ENCODE results near the gene MYBPHL.

Gene MYBPHL

GRCh38 chr1:109316506-109316905 lies 9.7 kb upstream of the MYBPHL start:
- ChIA-PET POLR2A (no interaction called here), CTCF (interaction anchor here (0.6 to 1.0 kb wide), 6 partner anchors 9 to 216 kb away, joined by 3 read pairs; no protein-coding TSS in a partner anchor)
- no peak for TF ChIP-seq OSR2 (tag by site-specific recombination; IDR thresholded peaks at IDR 0.05)
- TF ChIP-seq ZNF37A (tag by site-specific recombination; IDR thresholded peaks at IDR 0.05) = no peak
- TF ChIP-seq ZNF274 (IDR thresholded peaks at IDR 0.05; ENCODE audit: low read length) = no peak
- no peak for TF ChIP-seq ZNF274 (tag by site-specific recombination; IDR thresholded peaks at IDR 0.05; ENCODE audit: borderline replicate concordance)
- no peak for TF ChIP-seq ZNF544 (tag by site-specific recombination; IDR thresholded peaks at IDR 0.05)
- TF ChIP-seq MYNN (tag by site-specific recombination; IDR thresholded peaks at IDR 0.05; ENCODE audit: borderline replicate concordance) = no peak
- TF ChIP-seq PRDM10 (tag by site-specific recombination; IDR thresholded peaks at IDR 0.05) = no peak
- no peak for TF ChIP-seq ZSCAN4 (tag by site-specific recombination; IDR thresholded peaks at IDR 0.05)
- TF ChIP-seq ZSCAN18 (tag by site-specific recombination; IDR thresholded peaks at IDR 0.05) = no peak
- TF ChIP-seq ZNF530 (tag by site-specific recombination; IDR thresholded peaks at IDR 0.05; ENCODE audit: low read depth) = no peak
- no peak for TF ChIP-seq ZNF585B (tag by site-specific recombination; IDR thresholded peaks at IDR 0.05)
- no peak for TF ChIP-seq INSM2 (tag by site-specific recombination; IDR thresholded peaks at IDR 0.05)
- H3K27ac ChIP-seq (ENCODE audit: extremely low read depth, low read depth, low read length) = no peak overlapping the region
- H3K9me3 ChIP-seq (ENCODE audit: control insufficient read depth, insufficient read depth, low read depth, low read length) = no peaks in the 10 kb centered on the region
- peaks cover 29 to 92% of the 10 kb centered on the region in 2 experiments for H3K36me3 ChIP-seq (ENCODE audit: control insufficient read depth in 2 of 2, insufficient read depth in 1 of 2, low read length in 2 of 2)
- no peaks in the 10 kb centered on the region for H3K4me1 ChIP-seq (ENCODE audit: control insufficient read depth, insufficient read depth, low read length)
- H3K4me3 ChIP-seq (ENCODE audit: low read depth, low read length) = no peak overlapping the region

GRCh38 chr1:109315288-109315687 lies 8.5 kb upstream of the MYBPHL start:
- peaks cover 22 to 87% of the 10 kb centered on the region in 2 experiments; a peak in 2 of 3 replicates for H3K36me3 ChIP-seq (ENCODE audit: control insufficient read depth in 2 of 2, insufficient read depth in 1 of 2, low read length in 2 of 2)
- TF ChIP-seq SP7 (tag by site-specific recombination; IDR thresholded peaks at IDR 0.05) = no peak
- no peak for TF ChIP-seq GLIS2 (tag by site-specific recombination; IDR thresholded peaks at IDR 0.05)
- no peak for TF ChIP-seq ZNF580 (tag by site-specific recombination; IDR thresholded peaks at IDR 0.05)
- no peak for TF ChIP-seq WT1 (tag by site-specific recombination; IDR thresholded peaks at IDR 0.05)
- peak; percentile 81 for TF ChIP-seq EGR2 (tag by site-specific recombination; IDR thresholded peaks at IDR 0.05; ENCODE audit: low read depth)
- TF ChIP-seq ZFHX2 (tag by site-specific recombination; conservative IDR thresholded peaks at IDR 0.05) = peak; percentile 52; the same call in 1 of the 2 replicates
- H3K27ac ChIP-seq (ENCODE audit: extremely low read depth, low read depth, low read length) = no peak overlapping the region
- no peaks in the 10 kb centered on the region for H3K9me3 ChIP-seq (ENCODE audit: control insufficient read depth, insufficient read depth, low read depth, low read length)
- ChIA-PET CTCF (no interaction called here), POLR2A (no interaction called here)
- no peaks in the 10 kb centered on the region for H3K4me1 ChIP-seq (ENCODE audit: control insufficient read depth, insufficient read depth, low read length)
- no peak overlapping the region for H3K4me3 ChIP-seq (ENCODE audit: low read depth, low read length)

All from HEK293 (cell line).